HuH-7 (cell line): ENCODE data around the gene TRIM47.
A peak's percentile ranks its signal among the peaks of the same experiment; 100 is the strongest.

Source experiments
- DNase-seq: peaks from one replicate; pipeline ENCODE4 v3.0.0; 2011; ENCODE audit warnings: low spot score

The TRIM47 gene

DNA sequence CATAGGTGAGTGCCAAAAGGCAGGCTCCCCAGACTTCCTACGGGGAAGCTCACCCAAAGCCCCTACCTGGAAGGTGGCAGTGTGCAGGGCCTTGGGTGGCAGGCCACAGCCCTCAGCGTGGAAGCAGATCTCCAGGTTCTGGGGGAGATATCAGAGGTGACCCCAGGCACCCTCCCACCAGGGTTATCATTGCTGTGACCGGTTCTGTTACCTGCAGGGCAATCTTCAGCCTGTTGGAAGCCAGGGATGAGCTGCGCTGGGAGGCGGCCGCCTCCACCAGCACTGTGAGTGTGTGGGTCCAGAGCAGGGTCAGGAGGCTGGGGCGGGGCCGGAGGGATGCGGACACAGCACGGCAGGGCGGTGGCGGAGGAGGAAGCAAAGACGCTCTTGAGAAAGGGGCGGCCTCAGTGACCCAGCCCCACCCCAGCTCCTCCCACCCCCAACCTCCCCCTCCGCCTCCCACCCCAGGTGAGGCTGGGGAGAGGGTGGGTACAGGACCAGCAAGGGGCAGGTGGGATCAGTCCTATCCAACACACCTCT lies 47.3 kb downstream of the TRIM47 start:
- DNase-seq: no peak

- DNase-seq: peak; percentile 98
These were observed 48.0 kb downstream of the TRIM47 start for GRCh38 chr17:75830164-75831031.

- no peak for DNase-seq
These were observed 48.6 kb downstream of the TRIM47 start for GRCh38 chr17:75829747-75830146.

- DNase-seq: no peak
These were observed 49.6 kb downstream of the TRIM47 start for GRCh38 chr17:75828741-75829140.

DNA sequence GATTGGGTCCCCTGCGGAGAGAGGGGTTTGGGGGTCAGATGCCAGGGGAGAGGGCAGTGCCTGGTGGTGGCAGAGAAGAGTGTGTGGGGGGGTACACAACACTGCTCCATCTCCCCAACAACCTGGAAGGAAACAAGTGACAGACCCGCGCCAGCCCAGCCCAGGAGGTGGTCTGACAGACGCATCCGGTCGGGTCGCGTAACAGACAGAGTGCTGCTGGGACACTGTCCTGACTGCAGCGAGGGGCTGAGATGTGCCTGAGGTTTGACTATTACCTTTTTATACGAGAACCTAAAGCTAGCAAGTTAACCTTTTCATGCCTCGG lies 50.3 kb downstream of the TRIM47 start:
- DNase-seq: no peak

DNA sequence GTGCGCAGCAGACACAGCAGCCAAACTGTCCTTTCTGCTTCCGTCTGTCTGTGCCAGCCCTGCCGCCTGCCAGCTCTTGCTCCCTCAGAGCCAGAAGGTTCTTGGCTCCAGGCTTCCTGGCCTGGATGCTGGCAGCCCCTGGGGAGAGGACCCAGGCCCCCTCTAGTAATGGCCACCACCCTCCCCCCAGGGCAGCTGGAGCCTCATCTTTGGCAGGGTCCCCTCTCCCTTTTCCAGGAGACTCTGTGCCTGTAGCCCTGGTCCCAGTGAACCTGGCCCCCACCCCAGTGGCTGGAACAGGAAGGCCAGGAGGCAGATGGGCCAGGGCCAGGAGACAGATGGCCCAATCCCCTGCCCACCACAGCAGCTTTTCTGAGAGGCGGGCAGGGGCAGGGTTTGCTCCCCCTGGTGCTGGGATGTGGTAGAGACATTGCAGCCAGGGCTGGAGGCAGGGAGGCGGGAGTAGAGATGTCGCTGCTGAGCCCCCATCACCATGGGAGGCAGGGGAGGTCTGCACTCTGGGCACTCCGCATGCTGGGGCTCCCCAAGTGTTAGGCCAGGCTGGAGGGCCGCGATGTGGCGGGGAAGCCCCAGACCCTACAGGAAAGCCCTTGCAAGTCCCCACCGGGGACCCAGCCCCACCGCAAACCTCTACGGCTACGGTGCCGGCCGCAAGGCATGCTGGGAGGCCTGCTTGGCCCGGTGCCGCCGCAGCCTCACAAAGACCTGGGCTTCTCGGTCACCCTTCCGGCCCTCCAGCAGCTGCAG lies 50.9 kb downstream of the TRIM47 start:
- peak; percentile 96 for DNase-seq

DNA sequence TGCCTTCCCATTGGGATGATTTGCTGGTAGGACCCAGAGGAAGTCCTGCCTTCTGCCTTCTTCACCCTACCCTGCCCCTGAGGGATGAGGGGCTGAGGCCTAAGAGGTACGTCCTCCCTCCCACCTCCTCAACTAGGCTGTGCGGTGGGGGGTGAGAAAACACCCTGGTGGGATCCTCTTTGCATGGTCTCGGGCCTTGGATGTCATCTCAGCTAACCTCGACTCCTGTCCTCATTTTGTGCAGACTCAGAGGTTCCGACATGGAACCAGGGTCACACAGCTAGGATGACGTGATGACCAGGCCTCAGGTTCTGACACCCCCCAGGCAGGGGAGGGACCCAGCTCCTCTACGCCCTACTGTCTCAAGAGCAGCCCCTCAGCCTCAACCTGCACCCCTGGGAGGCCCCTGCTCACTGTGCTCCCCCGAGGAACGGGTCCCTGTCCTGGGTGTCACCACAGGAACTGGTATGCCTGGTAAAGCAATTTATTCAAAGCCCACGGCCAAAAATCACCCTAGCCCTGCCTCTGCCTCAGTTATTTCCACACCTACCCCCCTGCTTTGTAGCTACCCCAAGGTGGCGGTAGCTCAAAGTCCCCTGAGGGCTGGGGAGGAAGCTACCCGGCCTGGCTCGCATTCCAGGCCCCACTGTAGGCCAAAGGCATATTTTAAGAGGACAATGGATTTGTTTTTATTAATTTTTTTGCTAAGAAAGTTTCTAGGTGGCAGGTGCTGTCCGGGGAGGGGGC lies 51.6 kb downstream of the TRIM47 start:
- DNase-seq: no peak

- DNase-seq: no peak
These were observed 52.5 kb downstream of the TRIM47 start for GRCh38 chr17:75825748-75826370.

DNA sequence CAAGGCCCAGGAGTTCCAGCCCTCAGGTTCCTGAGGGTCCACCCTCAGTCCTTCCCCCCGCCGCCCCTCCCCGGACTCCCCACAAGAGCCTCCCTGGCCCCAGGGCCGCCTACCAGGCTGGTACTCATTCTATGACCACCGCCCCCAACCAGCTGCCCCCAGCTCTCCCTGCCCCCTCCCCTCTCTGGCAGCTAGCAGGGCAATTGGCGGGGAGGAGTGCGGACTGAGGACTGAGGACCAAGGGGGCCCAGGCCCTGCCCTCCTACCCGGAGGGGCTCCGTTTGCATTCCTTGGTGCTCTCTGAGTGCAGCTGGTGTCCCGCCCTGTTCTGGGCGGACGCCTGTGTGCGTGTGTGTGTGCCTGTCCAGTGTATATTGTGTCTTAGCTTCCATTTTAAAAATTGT lies 53.2 kb downstream of the TRIM47 start:
- no peak for DNase-seq

GRCh38 chr17:75824666-75825065 lies 53.7 kb downstream of the TRIM47 start:
- no peak for DNase-seq
